Activated naive CD8-positive, alpha-beta T cell treated with anti-CD3 and anti-CD28 coated beads for 36 hours (primary cell): ENCODE measurements around the gene TEX35. TPM values are rescaled to one million over a fixed set of nuclear protein-coding genes. Genes with fewer than 3 reads are reported as not detected.
"Not testable (repeated sequence)": the region's sequence is repeated elsewhere in the genome, so short reads cannot be mapped to it uniquely, and the experiment has no call there.

Experiments used
- DNase-seq: peaks from one replicate; pipeline ENCODE4 v3.0.0; 2021
- H3K27ac Mint-ChIP-seq: one replicate; pipeline ENCODE4 v1.8.0; 2022; ENCODE audit warnings: mild to moderate bottlenecking, moderate library complexity, mixed read lengths
- H3K27me3 Mint-ChIP-seq: one replicate; pipeline ENCODE4 v1.8.0; 2022; ENCODE audit warnings: mild to moderate bottlenecking, mixed read lengths
- H3K36me3 Mint-ChIP-seq: one replicate; pipeline ENCODE4 v1.8.0; 2021; ENCODE audit warnings: mild to moderate bottlenecking, mixed read lengths
- H3K4me1 Mint-ChIP-seq: one replicate; pipeline ENCODE4 v1.8.0; 2021; ENCODE audit warnings: mixed read lengths
- H3K4me3 Mint-ChIP-seq: one replicate; pipeline ENCODE4 v1.8.0; 2022; ENCODE audit warnings: mild to moderate bottlenecking, moderate library complexity, mixed read lengths
- H3K9me3 Mint-ChIP-seq: one replicate; pipeline ENCODE4 v1.8.0; 2022; ENCODE audit warnings: mixed read lengths
- total RNA-seq, 2 experiments: library from RNA; stranded (reverse); gene quantifications; one replicate each; pipeline ENCODE4 v1.2.3, GENCODE V29; 2021

TEX35 gene
- total RNA-seq, 2 experiments from 2014 or later: not detected

DNA sequence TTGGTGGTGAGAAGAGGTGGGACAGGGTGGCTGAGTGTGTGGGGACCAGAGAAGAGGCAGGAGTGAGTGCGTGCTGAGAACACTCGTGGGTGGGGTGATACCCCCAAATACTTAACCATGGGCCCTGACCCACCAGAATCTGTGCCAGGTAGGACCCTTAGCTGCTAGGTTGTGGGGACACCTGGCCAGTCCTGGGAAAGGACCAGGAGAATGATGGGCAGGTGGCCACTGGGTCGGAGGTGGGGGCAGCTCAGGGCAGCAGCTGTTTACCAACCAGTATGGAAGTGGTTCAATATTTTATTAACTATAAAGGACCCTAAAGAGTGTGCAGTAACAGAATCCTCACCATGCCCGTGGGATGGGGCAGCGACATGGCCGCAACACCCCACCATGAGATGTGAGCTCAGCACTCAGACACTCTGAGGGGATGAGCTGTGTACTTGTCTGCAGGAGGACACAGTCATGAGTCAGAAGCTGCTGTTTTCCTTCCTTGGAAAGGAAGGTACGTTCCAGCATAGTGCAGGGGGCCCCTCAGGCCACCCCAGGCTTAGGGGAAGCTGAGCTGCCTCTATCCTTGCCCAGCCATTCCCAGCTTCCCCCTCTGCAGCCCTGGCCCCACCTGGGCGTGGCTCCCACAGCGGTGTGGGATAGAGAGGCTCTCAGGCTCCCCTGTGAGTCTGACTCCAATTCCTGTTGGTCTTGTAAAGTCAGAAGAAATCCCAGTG, 25.4 kb downstream of the TEX35 start:
- H3K27ac Mint-ChIP-seq: no peak overlapping the region
- no peaks in the 10 kb centered on the region for H3K9me3 Mint-ChIP-seq
- H3K27me3 Mint-ChIP-seq: no peaks in the 10 kb centered on the region
- H3K36me3 Mint-ChIP-seq: no peaks in the 10 kb centered on the region
- no peak overlapping the region for H3K4me3 Mint-ChIP-seq
- peaks cover 7% of the 10 kb centered on the region for H3K4me1 Mint-ChIP-seq
- no peak for DNase-seq

DNA sequence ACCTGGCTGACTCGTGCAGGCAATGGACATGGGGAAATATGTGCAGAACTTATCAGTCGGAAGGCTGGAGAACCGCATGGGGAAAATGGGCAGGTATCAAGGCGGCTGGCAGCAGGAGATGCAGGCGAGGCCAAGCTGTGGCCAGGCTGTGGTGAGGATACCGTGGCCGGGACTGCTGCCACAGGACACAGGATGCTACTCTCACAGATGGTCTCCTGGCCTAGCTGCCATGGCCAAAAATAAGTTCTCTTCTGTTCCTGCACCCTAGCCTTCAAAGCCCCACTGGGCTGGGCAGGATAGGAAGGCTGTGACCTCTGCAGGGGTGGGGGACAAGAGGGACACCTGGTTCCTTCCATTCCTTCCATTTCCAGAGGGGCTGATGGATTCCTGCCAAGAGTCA, 26.4 kb downstream of the TEX35 start:
- Mint-ChIP-seq H3K27ac (no peak overlapping the region), H3K4me3 (no peak overlapping the region), H3K4me1 (peaks cover 8% of the 10 kb centered on the region), H3K9me3 (no peaks in the 10 kb centered on the region), H3K36me3 (no peaks in the 10 kb centered on the region), H3K27me3 (no peaks in the 10 kb centered on the region)
- no peak for DNase-seq

DNA sequence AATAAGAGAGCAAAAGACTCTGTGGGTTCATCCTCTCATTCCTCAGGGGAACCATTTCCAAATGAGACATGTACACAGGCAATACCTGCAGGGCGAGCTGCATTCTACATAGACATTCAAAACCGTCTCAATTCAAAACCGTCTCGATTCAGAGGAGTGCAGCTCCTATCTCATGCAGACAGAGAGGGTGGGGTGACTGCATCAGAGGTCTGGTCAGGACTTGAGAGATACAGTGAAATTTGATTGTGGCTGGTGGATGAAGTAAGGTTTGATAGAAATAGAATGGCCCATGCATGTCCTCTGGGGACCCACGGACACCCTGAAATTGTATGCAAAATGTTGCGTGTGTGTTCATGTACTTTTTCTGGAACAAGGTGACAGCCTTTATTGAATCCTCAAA, 27.3 kb downstream of the TEX35 start:
- no peak overlapping the region for H3K27ac Mint-ChIP-seq
- no peaks in the 10 kb centered on the region for H3K9me3 Mint-ChIP-seq
- H3K36me3 Mint-ChIP-seq: no peaks in the 10 kb centered on the region

DNA sequence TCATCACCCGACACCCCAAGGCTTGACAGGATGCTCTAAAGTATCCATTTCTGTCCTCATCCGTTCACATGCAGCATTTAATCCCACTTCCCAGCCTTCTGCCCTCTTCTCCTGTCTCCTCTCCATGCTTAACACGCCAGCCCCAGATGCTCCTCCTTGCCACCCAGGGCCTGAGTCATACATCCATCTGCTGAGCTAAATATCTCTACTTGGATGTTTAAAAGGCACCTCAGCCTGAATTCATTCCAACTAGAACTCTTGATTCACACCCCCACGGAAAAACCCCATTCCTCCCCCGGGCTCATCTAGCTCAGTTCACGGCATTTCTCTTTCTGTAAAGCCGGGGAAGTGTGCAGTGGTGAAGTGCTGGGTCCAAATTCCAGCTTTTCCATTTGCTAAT, 27.7 kb downstream of the TEX35 start:
- H3K27ac Mint-ChIP-seq: no peak overlapping the region
- H3K4me3 Mint-ChIP-seq: no peak overlapping the region
- H3K27me3 Mint-ChIP-seq: no peaks in the 10 kb centered on the region

More for the DNA sequence above, 27.3 kb downstream of the TEX35 start:
- no peaks in the 10 kb centered on the region for H3K27me3 Mint-ChIP-seq
- H3K4me3 Mint-ChIP-seq: no peak overlapping the region
- DNase-seq: no peak
- peaks cover 8% of the 10 kb centered on the region for H3K4me1 Mint-ChIP-seq

DNA sequence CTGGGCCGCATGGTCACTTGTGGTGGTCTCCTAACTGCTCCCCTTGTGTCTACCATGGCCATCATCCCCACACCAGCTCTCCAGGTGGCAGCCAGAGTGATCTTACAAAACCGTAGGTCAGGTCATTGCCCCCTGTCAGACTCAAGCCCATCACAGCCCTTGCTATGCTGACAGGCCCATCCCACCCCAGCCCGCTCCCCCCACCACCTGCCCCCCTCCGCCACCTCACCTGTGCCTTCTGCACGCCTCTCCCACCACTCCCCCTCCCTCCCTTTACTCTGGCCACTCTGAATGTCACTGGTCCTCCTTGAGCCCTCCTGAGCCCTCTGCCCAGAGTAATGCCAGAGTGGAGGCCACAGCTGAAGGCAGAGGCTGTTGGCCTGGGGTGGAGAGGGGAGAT, 28.5 kb downstream of the TEX35 start:
- Mint-ChIP-seq H3K4me1 (peaks cover 8% of the 10 kb centered on the region), H3K9me3 (no peaks in the 10 kb centered on the region), H3K27me3 (no peaks in the 10 kb centered on the region), H3K4me3 (peak overlapping the region; percentile 87), H3K36me3 (peaks cover 5% of the 10 kb centered on the region), H3K27ac (no peak overlapping the region)
- no peak for DNase-seq

More for the DNA sequence above, 27.7 kb downstream of the TEX35 start:
- H3K36me3 Mint-ChIP-seq: peaks cover under 1% of the 10 kb centered on the region
- DNase-seq: no peak
- H3K4me1 Mint-ChIP-seq: peaks cover 8% of the 10 kb centered on the region
- no peaks in the 10 kb centered on the region for H3K9me3 Mint-ChIP-seq

DNA sequence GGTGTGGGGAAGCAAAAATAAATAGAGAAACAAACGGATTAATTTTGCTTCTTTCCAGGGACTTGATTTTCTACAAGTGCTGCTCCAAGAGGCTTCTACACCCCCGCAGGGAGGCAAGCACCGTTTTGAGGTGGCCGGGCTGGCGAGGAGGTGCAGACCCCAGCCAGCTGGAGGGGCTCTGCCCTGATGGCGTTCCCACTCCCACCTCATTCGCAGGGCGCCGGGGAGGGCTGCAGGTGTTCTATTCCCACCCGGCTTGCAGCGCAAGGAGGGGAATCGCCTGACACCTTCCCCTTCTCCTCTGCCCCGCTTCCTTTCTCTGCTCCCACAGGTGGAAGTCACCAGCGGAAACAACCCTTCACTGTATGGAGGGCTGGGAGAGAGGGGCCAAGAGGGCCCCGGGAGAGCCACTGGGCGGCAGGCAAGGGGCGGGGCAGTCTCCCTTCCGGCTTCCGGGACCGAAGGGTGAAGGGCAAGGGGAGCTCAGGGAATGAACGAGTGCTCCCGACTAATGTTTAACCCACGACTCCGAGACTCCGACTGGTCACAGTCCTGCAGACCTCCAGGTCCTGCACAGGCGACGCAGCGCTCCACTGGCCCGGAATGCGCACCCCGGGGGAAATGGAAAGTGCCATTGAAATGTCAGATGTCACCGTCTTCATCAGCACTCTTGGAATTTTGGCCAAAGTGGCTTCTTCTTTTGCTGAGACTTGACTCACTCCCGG, 29.1 kb downstream of the TEX35 start:
- peak overlapping the region; percentile 83 for H3K27ac Mint-ChIP-seq

DNA sequence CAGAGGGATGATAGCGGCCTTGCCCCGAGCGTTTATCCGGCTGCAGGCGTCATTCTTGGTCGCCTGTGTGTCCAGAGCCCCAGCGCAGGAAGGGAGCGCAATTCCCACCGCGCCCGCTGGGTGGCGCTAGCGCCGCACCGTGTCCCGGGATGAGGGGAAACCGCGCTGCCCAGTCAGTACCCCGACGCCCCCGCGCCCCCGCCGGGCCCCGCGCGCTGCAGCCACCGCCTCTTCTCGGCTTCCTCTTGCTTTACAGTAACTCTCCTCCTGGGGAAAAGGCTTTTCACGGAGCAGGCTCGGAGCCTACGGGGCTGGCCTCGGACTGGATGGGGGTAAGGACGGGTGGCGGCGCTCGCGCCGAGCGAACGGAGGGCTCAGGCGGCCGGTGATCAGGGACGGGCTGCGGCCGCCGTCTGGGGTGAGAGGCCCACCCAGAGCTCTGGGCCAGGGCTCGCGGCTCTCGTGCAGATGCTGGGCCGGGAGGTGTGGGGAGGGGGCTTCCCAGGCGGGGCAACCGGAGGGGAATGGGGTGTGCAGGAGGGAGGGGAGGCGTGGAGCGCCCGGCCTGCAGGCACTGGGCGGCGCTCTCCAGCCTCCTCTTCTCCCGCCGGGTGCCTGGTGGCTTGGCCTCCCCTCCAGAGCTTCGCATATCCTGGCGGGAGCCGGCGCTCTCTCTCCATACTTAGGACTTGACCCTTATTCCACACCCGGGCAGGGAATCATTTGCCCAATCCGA, 29.8 kb downstream of the TEX35 start:
- H3K27me3 Mint-ChIP-seq: no peaks in the 10 kb centered on the region
- H3K9me3 Mint-ChIP-seq: no peaks in the 10 kb centered on the region
- H3K4me3 Mint-ChIP-seq: peak overlapping the region; percentile 87
- DNase-seq: peak; percentile 92
- peak overlapping the region; percentile 83 for H3K27ac Mint-ChIP-seq
- H3K36me3 Mint-ChIP-seq: peaks cover 5% of the 10 kb centered on the region
- peaks cover 8% of the 10 kb centered on the region for H3K4me1 Mint-ChIP-seq

More for the DNA sequence above, 29.1 kb downstream of the TEX35 start:
- peak; percentile 49 for DNase-seq
- Mint-ChIP-seq H3K4me1 (peaks cover 8% of the 10 kb centered on the region), H3K9me3 (no peaks in the 10 kb centered on the region), H3K4me3 (peak overlapping the region; percentile 87), H3K27me3 (no peaks in the 10 kb centered on the region), H3K36me3 (peaks cover 5% of the 10 kb centered on the region)

DNA sequence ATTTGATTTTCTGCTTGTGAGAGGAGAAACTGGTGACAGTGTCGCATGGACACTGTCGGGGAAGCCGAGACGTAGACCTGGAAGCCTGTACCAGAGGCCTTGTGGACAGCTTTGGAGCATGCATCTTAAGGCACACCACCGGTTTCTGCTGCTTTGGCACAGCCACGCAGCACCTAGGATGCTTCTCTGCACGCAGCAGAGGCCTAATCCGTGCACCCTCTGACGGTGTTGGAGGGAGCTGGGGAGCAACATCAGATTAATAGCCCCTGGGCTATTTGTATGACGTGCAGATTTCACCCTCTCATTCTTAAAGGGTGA, 30.3 kb downstream of the TEX35 start:
- peaks cover 8% of the 10 kb centered on the region for H3K4me1 Mint-ChIP-seq
- H3K36me3 Mint-ChIP-seq: peaks cover 5% of the 10 kb centered on the region
- H3K27ac Mint-ChIP-seq: peak overlapping the region; percentile 65
- H3K27me3 Mint-ChIP-seq: no peaks in the 10 kb centered on the region
- DNase-seq: no peak
- H3K4me3 Mint-ChIP-seq: peak overlapping the region; percentile 87
- H3K9me3 Mint-ChIP-seq: no peaks in the 10 kb centered on the region

DNA sequence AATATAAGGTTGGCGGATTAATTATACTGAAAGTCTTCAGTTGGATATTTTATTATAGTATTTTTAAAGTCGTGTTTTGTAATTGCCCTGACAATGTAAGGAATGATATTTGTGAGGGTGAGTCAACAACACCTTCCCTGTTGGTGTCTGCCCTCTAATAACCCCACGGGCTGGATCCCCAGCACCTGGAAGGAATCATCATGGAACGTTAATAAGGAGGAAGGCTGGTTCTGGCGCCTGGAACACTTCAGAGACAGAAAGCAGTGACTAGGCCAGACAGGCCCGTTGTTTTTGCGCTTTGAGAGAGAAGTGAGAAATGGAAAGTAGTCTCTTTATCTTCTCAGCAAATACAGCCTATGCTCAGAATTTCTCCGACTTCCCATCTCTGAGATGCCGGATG, 31.6 kb downstream of the TEX35 start:
- Mint-ChIP-seq H3K27ac (no peak overlapping the region), H3K4me3 (no peak overlapping the region), H3K4me1 (peaks cover 8% of the 10 kb centered on the region), H3K9me3 (no peaks in the 10 kb centered on the region), H3K36me3 (peaks cover 8% of the 10 kb centered on the region), H3K27me3 (no peaks in the 10 kb centered on the region)
- DNase-seq: no peak

DNA sequence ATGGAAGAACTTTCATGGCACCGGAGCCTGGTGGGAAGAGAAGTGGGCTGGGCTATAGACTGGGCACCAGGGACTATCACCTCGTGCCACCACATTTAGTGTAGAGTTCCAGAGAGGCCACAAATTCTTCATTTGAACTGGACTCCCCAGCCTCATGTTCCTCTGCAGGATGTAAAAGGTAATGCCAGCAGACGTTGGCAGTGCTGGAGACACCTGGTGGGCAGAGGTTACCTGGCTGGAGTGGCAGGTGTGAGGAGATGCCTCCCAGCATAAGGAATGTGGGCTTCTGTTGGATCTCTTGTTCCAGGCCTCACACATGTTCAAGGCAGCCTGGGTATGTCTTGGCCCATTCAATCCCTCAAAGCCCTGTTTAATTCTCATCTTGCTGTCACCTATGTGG, 35.2 kb downstream of the TEX35 start:
- peaks cover 3% of the 10 kb centered on the region for H3K4me1 Mint-ChIP-seq
- H3K9me3 Mint-ChIP-seq: no peaks in the 10 kb centered on the region
- DNase-seq: no peak
- no peak overlapping the region for H3K4me3 Mint-ChIP-seq
- no peak overlapping the region for H3K27ac Mint-ChIP-seq
- H3K36me3 Mint-ChIP-seq: peaks cover 16% of the 10 kb centered on the region
- H3K27me3 Mint-ChIP-seq: no peaks in the 10 kb centered on the region

DNA sequence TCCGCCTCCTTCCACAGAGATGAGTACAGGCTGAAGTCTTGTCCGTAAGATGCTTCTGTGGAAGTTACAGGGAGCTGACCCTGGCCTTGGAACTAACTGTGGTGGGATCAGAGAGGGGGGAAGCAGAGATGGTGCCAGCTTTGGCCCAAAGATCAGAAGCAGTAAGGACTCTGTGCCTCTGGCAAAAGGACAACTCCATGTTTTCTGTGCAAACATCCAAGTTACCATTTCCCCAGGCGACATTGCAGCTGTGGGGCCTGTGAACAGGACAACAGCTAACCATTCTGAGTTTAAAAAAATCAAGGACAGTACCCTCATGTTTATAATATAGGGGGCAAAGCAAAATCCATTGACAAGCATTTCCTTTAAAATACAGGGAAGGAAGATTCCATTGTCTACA, 38.4 kb downstream of the TEX35 start:
- peaks cover 12% of the 10 kb centered on the region for H3K9me3 Mint-ChIP-seq
- no peaks in the 10 kb centered on the region for H3K27me3 Mint-ChIP-seq
- no peak for DNase-seq
- no peaks in the 10 kb centered on the region for H3K4me1 Mint-ChIP-seq
- H3K27ac Mint-ChIP-seq: no peak overlapping the region
- H3K4me3 Mint-ChIP-seq: no peak overlapping the region
- peaks cover 13% of the 10 kb centered on the region for H3K36me3 Mint-ChIP-seq

DNA sequence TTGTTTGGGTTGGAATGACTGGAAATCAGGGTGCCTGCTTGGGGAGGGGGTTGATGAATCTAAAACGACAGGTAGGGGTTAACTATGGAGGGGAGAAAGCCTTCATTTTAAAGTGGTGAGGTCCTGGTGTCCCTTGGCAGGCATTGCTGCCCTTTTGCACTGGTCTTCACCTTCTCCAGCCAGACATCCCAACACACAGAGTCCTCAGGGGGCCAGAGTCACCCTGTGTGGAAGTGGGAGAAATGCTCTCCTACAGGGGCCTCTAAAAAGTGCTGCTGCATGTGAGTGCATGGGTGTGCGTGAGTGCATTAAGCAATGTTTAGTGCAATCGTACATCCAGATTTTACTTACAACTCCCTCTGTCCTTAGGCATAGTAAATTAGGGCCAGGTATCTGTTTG, 39.0 kb downstream of the TEX35 start:
- Mint-ChIP-seq H3K27me3 (no peaks in the 10 kb centered on the region), H3K36me3 (peaks cover 13% of the 10 kb centered on the region), H3K9me3 (peaks cover 12% of the 10 kb centered on the region), H3K4me3 (no peak overlapping the region), H3K4me1 (no peaks in the 10 kb centered on the region), H3K27ac (no peak overlapping the region)
- no peak for DNase-seq

DNA sequence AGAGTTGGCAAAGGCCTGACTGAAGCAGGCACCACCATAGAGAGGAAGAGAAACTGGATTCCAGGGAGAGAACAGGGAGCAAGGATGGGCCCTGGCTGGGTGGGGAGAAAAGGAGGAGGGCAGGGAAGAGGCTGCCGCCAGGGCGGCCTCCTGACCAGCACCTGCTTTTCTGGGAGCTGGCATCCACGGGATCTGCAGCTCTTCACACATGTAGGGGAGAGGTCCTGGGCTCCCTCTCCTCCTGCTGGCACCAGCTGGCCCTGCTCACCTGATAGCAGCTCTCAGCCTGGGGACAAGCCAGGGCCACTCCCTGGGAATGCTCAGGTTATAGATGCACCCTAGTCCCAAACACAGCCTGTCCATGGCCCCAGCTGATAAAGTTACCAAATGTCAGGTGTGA, 39.9 kb downstream of the TEX35 start:
- DNase-seq: no peak
- Mint-ChIP-seq H3K36me3 (peaks cover 13% of the 10 kb centered on the region), H3K9me3 (peaks cover 12% of the 10 kb centered on the region), H3K4me1 (no peaks in the 10 kb centered on the region), H3K27ac (no peak overlapping the region), H3K4me3 (no peak overlapping the region), H3K27me3 (no peaks in the 10 kb centered on the region)

DNA sequence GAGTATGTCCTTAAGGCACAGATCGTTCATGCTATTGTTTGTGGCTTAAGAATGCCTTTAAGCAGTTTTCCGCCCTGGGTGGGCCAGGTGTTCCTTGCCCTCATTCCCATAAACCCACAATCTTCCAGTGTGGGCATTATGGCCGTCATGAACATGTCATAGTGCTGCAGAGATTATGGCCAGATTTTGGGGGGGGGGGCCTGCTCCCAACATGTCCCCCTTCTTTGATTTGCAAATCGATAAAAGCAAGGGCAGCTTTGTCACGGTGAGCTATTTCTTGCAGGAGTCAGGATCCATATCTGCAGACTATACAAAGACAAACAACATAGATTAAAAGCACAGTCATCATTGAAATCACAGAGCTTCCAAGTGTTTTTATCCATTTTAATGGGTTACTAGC, 41.4 kb downstream of the TEX35 start:
- H3K27ac Mint-ChIP-seq, H3K4me1 Mint-ChIP-seq, H3K27me3 Mint-ChIP-seq, DNase-seq, H3K4me3 Mint-ChIP-seq: not testable (repeated sequence)
- Mint-ChIP-seq H3K36me3 (peaks cover 10% of the 10 kb centered on the region), H3K9me3 (peaks cover 12% of the 10 kb centered on the region)

DNA sequence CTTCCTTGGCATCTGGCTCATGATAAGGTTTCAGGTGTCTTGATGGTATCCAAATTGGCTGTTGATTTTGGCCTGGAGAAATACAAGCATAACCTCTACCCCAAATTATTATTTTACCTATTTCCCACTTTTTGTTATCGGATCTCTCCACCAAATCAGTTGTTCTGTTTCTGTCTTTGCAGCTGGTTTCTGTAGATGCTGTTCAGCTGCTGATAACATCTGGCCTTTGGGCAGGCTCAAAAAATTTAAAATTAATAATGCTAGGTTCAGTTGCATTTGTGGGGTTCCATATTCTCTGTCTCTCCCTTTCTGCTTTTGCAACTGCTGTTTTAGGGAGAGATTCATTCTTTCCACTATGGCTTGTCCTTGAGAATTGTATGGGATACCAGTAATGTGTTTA, 42.7 kb downstream of the TEX35 start:
- not testable (repeated sequence) for H3K4me3 Mint-ChIP-seq, H3K27me3 Mint-ChIP-seq, H3K36me3 Mint-ChIP-seq, H3K4me1 Mint-ChIP-seq, H3K27ac Mint-ChIP-seq, DNase-seq
- H3K9me3 Mint-ChIP-seq: peaks cover 12% of the 10 kb centered on the region
